Measurements from ENCODE around the gene ECPAS.
"Not testable (repeated sequence)": the region's sequence is repeated elsewhere in the genome, so short reads cannot be mapped to it uniquely, and the experiment has no call there.

Gene ECPAS

DNA sequence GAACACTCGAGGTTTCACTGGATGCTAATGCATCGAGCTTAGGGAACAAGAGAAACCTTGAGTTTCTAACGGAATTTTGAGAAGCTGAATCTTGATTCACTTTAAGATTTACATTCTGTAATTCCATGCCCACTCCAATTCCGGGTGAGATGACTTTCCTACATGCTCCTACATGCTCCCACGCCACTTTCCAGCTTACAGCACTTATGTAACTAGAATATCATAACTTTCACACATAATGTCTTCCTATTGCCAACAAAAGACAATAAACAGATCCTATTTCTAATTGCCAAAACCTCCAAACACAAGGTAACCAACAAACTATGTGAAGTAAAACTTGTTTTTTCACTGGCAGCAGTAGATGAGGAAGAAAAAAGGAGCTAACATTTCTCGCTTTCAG, 72.9 kb downstream of the ECPAS start:
- DNase-seq (ENCODE audit: low read depth): no peak

DNA sequence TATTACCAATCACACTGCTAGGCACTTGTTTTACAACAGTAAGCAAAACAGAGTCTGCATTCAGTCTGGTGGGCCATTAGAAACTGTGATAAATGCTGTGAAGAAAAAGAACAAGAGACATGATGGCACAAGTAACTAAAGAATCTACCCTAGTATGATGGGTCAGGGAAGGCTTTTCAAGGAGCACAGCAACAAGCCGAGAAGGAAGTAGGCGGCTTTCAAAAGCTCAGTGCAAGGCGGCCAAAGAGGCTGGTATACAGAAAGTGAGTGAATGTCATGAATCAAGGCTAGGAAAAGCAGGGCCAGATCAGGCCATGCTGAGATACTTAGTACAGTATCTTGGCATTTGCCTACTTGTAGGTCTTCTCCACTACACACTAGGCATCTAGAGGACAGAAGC, 76.4 kb downstream of the ECPAS start:
- no peak for DNase-seq (ENCODE audit: low read depth)

DNA sequence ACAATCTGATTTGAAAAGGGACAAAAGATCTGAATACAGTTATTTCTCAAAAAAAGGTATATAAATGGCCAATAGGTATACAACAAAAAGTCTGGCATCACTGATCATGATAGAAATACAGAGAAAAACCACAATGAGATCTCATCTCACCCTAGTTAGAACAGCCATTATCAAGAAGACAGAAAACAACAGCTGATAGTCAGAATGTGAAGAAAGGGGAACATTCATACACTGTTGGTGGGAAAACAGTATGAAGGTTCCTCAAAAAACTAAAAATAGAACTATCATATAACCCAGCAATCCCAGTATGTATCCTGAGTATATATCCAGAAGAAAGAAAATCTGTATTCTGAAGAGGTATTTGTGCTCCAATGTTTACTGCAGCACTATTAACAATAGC, 78.5 kb downstream of the ECPAS start:
- no peak for DNase-seq (ENCODE audit: low read depth)

DNA sequence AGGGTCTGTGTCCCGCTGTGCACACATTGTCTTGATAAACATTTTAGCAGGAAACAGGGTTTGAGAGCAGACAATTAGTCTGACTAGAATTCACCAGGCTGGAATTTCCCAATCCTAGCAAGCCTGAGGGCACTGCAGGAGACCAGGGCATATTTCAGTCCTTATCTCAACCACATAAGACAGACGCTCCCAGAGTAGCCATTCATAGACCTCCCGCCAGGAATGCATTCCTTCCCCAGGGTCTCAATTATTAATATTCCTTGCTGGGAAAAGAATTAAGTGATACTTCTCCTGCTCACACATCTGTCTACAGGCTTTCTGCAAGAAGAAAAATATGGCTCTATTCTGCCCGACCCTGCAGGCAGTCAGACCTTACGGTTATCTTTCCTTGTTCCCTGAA, 82.7 kb downstream of the ECPAS start:
- DNase-seq (ENCODE audit: low read depth): not testable (repeated sequence)

DNA sequence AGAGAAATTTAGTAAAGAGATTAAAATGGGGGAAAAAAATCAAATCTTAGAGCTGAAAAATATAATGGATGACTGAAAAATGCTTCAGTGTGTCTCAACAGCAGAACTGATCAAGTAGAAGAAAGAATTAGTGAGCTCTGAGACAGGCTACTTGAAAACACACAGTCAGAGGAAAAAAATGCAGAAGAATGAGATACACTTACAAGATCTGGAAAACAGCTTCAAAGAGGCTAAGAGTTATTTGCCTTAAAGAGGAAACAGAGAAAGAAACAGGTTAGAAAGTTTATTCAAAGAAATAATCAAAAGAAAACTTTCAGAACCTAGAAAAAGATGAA, 83.7 kb downstream of the ECPAS start:
- DNase-seq (ENCODE audit: low read depth): no peak

DNA sequence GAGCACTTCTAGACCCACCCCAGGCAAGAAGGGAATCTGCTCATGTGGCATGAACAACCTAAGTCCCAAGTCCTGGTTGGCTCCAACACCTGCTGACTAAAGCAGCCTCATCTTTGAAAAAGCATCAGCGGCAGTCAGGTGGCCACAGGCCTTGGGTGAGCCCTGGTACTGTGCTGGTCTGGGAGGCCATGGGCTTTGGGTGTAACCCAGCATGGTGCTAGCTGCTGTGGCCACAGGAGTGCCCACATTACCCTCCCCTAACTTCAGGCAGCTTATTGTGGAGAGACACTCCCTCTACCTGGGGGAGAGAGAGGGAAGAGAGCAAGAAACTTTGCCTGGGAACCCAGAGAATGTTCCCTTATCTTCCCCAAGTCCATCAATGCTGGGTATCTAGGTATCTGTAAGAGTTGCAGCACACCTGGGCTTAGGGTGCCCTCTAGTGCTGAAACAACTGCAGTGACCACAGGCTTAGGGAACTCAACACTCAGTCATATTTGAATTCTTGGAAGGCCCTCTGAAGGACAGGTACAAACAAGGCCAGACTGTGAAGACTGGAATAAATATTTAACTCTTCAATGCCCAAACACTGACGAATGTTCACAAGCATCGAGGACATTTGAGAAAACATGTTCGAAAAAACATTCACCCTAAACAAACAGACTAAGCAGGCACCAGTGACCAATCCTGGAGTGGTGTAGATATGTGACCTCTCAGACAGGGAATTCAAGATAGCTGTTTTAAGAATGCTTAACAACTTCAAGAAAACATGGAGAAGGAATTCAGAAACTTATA, 84.2 kb downstream of the ECPAS start:
- DNase-seq (ENCODE audit: low read depth): no peak

DNA sequence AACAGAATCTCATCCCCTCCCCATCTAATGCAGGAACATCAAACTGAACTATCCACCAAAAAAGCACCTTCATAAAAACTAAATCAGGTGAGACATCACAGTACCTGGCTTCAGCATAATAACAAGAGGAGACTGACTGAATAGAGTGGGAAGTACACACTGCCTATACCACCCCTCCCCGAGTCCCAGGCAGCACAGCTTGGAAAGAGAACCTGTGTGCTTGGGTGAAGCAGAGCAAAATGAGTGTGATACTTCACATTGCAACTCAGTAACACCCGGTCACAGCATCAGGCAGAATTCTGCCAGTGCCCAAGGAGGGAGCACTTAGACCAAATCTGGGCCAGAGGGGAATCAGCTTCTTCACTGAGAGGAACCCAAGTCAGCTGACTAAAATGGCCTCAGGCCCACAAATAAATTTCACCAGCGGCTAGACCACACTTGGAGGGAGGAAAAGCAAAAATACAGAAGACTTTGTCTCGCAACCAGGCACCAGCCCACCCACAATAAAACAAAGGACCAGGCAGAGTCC, 84.9 kb downstream of the ECPAS start:
- DNase-seq (ENCODE audit: low read depth): no peak

DNA sequence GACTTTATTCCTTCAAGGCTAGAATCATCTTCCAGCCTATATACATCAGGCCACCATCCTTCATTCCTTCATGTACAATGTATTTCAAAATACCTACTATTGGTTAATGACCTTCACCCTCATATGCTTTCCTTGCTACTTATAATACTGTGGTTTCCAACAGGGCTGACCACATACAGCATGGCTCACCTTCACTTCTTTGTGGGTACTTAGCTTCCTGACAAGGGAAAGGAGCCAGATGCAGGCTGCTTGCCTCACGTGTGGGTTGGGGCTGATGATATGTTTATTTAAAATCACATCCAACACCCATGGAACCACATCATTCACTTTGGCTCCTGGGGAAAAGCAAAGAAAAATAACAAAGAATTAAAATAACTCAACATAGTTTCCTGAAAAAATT, 90.2 kb downstream of the ECPAS start:
- DNase-seq (ENCODE audit: low read depth): no peak

DNA sequence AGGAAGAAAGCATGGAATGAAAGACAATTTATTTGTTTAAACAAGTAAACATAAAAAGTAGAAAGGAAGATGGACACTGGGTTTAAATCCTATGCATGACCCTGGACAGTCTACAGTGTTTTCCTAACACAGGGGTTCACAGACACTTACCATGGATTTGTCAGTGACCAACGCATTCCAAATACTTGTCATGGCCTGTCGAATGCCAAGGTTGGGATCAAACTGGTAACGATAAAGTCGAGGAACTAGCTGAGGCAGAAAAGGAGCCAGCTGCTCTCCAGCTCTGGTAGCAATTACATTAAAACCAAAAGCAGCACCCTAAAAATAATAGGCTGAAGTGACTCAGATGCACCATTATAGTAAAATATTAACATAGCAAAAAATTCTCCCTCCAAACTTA, 94.8 kb downstream of the ECPAS start:
- DNase-seq (ENCODE audit: low read depth): no peak

DNA sequence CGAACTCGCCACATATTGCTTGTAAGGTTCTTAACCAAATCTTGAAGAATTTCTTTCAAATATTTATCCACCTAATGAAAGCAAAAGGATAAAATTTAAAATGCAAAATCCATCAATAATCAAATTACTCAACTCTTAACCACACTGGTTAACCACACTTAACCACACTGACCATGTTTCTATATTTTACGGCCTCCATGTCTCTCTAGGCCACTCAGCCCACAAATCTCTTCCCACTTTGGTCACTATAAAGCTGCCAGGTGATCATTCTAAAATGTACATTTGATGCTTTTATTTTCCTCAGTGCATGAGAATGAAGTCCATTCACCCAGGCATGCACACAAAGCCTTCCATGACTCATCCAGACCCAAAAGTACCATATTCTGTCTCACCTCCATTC, 97.8 kb downstream of the ECPAS start:
- DNase-seq (ENCODE audit: low read depth): no peak

DNA sequence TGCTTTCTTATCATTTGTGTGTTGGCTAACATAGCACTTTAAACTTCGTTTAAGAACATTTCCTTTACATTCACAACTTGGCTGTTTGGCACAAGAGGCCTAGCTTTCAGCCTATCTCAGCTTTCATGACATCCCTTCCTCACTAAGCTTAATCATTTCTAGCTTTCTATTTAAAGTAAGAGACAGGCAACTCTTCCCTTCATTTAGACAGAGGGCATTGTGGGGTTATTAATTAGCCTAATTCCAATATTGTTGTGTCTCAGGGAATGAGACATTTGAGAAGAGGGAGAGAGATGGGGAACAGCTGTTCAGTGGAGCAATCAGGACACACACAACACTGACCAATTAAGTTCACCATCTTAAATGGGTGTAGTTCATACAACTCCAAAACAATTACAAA, 103.2 kb downstream of the ECPAS start:
- no peak for DNase-seq (ENCODE audit: low read depth)

DNA sequence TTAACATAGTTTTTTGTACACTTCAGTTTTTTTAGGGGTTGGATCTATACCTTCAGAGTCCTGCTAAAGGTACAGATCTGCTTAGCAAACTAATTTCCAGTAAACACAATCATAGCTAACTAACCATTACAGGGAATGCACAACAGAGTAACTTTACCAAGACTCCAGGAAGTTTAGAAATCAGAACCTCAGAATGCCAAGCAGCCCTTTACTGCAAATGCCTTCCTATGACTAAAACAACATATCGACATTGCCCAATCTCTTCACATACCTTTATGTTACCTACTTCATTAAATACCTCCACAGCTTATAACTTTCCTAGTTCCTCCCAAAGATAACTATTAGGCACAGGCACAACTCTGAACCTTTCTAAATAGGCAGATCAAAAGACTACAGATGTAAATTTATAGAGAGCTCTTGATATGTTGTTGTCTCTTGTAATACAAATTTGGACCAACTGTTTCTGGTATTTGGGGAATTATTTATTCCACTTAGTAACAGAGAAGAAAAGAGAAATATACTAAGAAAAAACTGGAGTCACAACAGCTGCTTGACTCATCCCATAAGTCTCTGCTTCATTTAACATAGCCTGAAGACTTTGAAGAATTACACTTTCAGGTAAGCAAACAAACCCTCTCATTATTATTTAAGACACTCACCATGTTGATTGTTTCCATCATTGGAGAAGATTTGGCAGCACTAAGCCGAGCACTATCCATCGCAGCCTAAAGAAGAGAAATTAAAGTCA, 108.2 kb downstream of the ECPAS start:
- DNase-seq (ENCODE audit: low read depth): no peak

DNA sequence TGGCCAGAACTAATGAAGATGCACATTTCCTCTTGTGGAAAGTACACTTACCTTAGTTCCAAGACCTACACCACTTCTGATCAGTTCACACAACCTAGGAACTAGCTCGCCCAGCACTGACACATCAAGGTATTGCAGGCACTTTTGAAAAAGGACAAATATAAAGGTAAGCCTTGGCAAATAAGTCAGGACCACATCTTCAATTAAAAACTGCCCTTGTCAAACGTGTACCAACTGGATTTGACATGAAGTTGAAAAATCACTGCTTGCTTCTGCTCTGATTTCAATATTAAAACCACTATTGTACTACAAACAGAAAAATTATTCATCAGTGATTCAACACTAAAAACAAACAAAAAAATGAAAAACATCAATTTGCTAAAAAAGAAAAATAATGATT, 109.1 kb downstream of the ECPAS start:
- no peak for DNase-seq (ENCODE audit: low read depth)

DNA sequence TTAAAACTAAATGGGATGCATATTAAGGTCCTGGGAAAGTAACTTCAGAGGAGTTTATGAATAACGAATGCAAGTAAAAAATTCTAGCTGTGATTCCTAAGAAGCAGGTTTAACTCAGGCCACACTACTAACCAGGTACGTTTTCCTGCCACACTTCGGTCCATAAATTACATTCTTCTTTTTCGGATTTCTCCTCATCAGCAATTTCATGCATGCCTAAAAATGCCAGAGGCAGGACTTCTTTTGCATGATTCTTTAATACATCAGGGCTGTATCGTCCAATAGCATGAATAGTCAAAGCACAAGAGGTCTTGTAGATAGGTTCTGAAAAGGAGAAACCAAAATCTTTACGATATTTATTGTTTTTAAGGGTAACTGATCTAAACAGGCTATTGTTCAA, 111.9 kb downstream of the ECPAS start:
- no peak for DNase-seq (ENCODE audit: low read depth)

DNA sequence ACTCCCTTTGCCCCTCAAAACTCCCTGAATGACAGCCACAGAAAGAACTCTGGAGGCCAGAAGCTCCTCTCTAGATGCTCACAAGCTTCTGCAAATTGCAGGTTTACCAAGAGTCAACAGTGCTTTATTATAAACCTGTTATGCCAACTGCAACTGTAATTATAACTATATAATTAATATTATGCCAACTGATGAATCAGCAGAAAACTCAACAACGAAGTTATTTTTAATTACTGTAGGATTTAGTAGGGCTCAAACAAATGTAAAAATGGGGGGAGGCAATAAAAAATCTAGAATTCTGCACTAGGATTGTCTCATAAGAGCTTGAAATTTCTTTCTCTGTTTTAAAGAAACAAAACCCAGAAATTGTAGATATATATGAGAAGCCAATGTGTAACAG, 117.2 kb downstream of the ECPAS start:
- DNase-seq (ENCODE audit: low read depth): no peak

DNA sequence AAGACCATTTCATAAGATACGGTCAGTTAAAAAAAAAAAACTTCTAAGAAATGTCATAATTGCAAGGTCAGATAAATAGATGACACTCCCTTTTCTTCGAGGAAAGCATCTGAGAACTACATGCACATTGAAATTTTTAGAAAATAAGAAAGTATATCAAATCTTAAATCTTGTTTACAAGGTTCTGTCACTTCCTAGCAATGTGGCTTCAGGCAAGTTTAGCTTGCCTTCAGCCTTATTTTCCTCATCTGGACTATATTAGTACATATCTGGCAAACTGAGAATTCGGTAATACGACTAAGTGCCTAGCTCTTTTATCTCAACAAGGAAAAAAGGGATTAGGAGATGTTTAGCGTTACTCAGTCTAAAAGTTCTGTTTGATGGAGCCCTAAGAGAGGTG, 121.7 kb downstream of the ECPAS start:
- DNase-seq (ENCODE audit: low read depth): no peak

DNA sequence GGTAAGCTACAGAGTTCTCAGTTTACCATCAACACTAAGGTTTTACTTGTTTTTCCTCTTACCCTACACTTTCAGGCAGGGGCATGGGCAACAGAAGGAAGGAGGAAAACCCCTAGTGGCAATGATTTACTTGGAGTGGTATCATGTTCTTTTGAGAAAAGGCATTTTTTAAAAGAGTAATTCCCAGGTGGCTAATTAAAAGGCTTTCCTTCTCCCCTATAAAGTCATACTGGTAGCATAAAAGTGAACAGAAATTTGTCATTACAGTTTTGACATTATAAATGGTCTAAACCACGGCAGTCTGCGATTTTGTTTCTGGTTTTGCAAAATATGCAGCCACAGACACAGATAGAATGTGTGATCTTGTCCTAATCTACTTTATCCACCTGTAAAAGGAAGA, 123.3 kb downstream of the ECPAS start:
- no peak for DNase-seq (ENCODE audit: low read depth)

DNA sequence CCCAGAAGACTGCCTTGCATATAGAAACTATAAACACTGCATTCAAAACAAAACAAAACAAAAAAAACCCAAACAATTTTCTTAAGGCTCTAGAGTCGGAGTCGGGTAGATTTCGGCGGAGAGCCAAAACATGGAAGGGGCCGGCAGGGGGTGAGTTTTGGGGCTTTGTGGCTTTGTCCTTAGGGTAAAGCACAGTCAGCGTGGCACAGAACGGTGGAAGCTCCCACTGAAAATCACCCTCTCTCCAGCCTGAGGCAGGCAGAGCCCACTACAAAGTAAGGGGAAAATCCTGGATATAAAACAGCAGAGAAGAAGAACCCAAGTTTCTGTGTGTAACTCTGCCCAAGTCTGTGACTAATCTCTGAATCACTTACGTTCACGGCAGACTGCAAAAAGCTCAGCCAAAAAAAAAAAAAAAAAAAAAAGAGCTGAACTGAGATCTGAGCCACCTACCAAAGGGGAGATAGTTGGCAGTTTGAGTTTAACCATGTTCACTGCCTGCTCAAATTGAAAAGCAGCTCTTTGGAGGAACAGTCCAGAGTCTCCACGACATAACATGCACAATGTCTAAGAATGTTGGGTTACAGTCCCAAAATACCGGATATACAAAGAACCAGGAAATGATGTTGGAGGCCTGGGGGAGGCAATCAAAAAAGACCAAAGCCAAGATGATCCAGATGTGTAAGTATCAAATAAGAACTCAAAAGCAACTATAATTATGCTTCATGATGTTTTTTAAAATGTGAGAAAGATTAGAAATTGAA, 127.5 kb downstream of the ECPAS start:
- no peak for DNase-seq (ENCODE audit: low read depth)

DNA sequence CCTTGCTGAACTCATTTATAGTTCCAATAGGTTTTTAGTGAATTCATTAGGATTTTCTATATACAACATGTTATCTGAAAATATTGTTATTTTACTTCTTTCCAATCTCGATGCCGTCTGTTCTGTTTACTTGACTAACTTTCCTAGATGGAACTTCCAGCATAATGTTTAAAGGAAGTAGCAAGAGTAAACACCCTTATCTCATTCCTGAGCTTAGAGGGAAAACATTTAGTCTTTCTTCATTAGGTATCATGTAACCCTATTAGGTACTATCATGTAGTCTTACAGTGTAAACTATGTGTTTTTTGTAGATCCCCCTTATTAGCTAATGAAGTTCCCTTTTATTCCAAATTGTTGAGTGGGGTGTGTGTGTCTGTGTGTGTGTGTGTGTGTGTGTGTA, 131.6 kb downstream of the ECPAS start:
- DNase-seq (ENCODE audit: low read depth): no peak

DNA sequence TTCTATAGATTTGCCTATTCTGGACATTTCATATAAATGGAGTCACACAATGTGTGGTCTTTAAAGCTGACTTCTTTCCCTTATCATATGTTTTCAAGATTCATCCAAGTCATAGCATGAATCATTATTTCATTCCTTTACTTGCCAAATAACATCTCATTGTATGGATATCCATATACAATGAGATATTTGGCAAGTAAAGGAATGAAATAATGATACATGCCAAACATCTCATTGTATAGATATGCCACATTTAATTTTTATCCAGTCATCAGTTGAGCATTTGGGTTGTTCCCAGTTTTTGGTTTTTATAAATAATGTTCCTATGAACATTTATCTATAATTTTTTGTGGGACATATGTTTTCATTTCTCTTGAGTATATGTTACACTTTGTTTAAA, 133.6 kb downstream of the ECPAS start:
- no peak for DNase-seq (ENCODE audit: low read depth)

DNA sequence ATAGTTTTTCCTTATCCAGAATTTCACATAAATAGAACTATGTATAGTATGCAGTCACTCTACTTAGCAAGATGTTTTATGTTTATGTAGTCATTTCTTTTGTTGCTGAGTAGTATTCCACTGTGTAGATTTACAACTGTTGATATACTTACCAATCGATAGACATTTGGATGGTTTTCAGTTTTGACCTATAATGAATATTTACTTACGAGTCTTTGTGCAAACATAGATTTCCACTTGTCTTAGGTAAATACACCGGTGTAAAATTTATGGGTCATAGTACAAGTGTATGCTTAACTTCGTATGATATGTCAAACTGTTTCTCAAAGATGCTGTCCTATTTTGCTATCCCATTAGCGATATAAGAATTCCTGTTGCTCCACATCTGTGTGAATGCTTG, 134.4 kb downstream of the ECPAS start:
- DNase-seq (ENCODE audit: low read depth): no peak

DNA sequence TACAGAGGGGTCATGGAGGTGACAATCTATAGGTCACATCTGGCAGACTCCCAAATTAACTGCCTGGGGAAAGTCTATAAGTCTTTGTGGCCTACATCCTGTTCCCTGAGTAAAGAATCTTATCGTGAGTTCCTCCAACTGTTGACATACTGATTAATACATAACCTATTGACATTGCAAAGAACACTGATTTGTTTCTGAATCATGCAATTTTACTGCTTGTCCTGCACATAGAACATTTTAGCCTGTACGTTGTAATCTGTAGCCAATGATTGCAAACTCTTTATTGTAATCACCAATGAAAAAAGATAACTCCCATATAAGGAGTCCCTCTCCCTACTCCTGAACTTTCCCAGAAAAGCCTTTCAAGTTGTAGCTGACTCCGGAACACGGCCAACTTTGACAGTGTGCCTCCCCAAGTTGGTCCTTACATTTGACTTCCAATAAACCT, 135.3 kb downstream of the ECPAS start:
- no peak for DNase-seq (ENCODE audit: low read depth)

DNA sequence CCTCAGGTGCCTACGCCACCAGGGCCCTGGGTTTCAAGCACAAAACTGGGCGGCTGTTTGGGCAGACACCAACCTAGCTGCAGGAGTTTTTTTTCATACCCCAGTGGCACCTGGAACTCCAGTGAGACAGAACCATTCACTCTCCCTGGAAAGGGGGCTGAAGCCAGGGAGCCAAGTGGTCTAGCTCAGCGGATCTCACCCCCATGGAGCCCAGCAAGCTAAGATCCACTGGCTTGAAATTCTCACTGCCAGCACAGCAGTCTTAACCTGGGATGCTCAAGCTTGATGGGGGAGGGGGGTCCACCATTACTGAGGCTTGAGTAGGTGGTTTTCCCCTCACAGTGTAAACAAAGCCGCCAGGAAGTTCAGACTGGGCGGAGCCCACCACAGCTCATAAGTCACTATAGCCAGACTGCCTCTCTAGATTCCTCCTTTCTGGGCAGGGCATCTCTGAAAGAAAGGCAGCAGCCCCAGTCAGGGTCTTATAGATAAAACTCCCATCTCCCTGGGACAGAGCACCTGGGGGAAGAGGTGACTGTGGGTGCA, 149.8 kb downstream of the ECPAS start:
- DNase-seq (ENCODE audit: low read depth): not testable (repeated sequence)

Measured in stimulated activated CD8-positive, alpha-beta memory T cell treated with anti-CD3 and anti-CD28 coated beads, Interleukin-12 subunit alpha, Interleukin-12 subunit beta, amount 100 ng/mL, for 4 hours (primary cell).